Stimulated activated memory B cell treated with anti-CD40 and anti-IgM and Interleukin-4, amounts not matched to agents 10 μg/mL and 1 μg/mL and 100 μg/mL, for 72 hours (primary cell): ENCODE data around the gene DAB1.
"Not testable (repeated sequence)": the region's sequence is repeated elsewhere in the genome, so short reads cannot be mapped to it uniquely, and the experiment has no call there.

Experiments used
- ATAC-seq: fragments of 150-1000 bp; cut with Tn5 transposase; 2 replicates; pipeline ENCODE4 v1.10.0; 2021
- H3K27ac Mint-ChIP-seq: one replicate; pipeline ENCODE4 v1.8.0; 2022; ENCODE audit warnings: mild to moderate bottlenecking, mixed read lengths
- H3K27me3 Mint-ChIP-seq: one replicate; pipeline ENCODE4 v1.8.0; 2022; ENCODE audit warnings: mixed read lengths
- H3K36me3 Mint-ChIP-seq: one replicate; pipeline ENCODE4 v1.8.0; 2022; ENCODE audit warnings: mixed read lengths
- H3K4me1 Mint-ChIP-seq: one replicate; pipeline ENCODE4 v1.8.0; 2022; ENCODE audit warnings: mixed read lengths
- H3K4me3 Mint-ChIP-seq: one replicate; pipeline ENCODE4 v1.8.0; 2022; ENCODE audit warnings: mild to moderate bottlenecking, moderate library complexity, mixed read lengths
- H3K9me3 Mint-ChIP-seq: one replicate; pipeline ENCODE4 v1.8.0; 2022; ENCODE audit warnings: mixed read lengths

The DAB1 gene

DNA sequence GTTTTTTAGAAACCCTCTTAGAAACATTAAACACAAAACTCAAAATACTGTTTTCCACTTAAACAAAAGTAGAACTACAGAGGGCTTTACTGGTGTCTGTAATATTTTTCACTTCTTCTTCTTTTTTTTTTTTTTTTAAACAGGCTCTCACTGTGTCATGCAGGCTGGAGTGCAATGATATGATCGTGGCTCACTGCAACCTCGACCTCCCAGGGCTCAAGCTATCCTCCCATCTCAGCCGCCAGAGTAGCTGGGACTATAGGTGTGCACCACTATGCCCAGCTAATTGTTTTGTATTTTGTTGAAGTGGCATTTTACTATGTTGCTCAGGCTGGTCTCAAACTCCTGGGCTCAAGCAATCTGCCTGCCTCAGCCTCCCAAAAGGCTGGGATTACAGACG, 194.8 kb downstream of the DAB1 start:
- ATAC-seq, result no peak
- Mint-ChIP-seq H3K9me3 (no peaks in the 10 kb centered on the region), H3K27me3 (no peaks in the 10 kb centered on the region), H3K4me1 (no peaks in the 10 kb centered on the region), H3K36me3 (no peaks in the 10 kb centered on the region), H3K27ac (no peak overlapping the region), H3K4me3 (no peak overlapping the region)

- Mint-ChIP-seq H3K27ac (no peak overlapping the region), H3K27me3 (no peaks in the 10 kb centered on the region), H3K9me3 (no peaks in the 10 kb centered on the region), H3K36me3 (no peaks in the 10 kb centered on the region), H3K4me1 (no peaks in the 10 kb centered on the region), H3K4me3 (no peak overlapping the region)
- no peak for ATAC-seq
These were observed 201.1 kb downstream of the DAB1 start for GRCh38 chr1:57222801-57223200.

GRCh38 chr1:57222307-57222706, 201.6 kb downstream of the DAB1 start:
- ATAC-seq, result no peak
- Mint-ChIP-seq H3K9me3 (no peaks in the 10 kb centered on the region), H3K4me3 (no peak overlapping the region), H3K27ac (no peak overlapping the region), H3K36me3 (no peaks in the 10 kb centered on the region), H3K27me3 (no peaks in the 10 kb centered on the region), H3K4me1 (no peaks in the 10 kb centered on the region)

DNA sequence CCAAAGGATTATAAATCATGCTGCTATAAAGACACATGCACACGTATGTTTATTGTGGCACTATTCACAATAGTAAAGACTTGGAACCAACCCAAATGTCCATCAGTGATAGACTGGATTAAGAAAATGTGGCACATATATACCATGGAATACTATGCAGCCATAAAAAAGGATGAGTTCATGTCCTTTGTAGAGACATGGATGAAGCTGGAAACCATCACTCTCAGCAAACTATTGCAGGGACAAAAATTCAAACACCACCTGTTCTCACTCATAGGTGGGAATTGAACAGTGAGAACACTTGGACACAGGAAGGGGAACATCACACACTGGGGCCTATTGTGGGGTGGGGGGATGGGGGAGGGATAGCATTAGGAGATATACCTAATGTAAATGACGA, 203.0 kb downstream of the DAB1 start:
- not testable (repeated sequence) for H3K27ac Mint-ChIP-seq, H3K27me3 Mint-ChIP-seq, H3K9me3 Mint-ChIP-seq, ATAC-seq, H3K4me1 Mint-ChIP-seq, H3K36me3 Mint-ChIP-seq, H3K4me3 Mint-ChIP-seq

- Mint-ChIP-seq H3K27me3 (no peaks in the 10 kb centered on the region), H3K27ac (no peak overlapping the region), H3K4me1 (no peaks in the 10 kb centered on the region), H3K4me3 (no peak overlapping the region), H3K36me3 (no peaks in the 10 kb centered on the region), H3K9me3 (no peaks in the 10 kb centered on the region)
- ATAC-seq, result no peak
These were observed 205.3 kb downstream of the DAB1 start for GRCh38 chr1:57218487-57219079.

DNA sequence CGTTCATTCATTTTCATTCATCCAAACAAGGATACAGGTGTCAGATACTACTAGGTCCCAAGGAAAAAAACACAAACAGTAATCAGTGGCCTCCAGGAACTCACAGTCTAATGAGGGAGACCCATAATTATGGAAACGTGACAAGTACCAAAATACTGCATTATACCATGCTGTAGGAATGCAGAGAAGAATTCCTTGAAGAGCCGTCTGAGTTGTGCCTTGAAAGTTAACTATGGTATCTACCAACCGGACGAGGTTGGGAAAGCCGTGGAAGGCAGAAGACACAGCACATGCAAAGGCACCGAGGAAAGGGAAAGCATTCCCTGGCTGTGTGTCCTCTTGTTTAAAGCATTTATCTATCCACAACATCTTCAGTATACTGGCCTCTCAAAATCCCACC, 206.0 kb downstream of the DAB1 start:
- no peak overlapping the region for H3K27ac Mint-ChIP-seq
- no peaks in the 10 kb centered on the region for H3K36me3 Mint-ChIP-seq
- ATAC-seq, result no peak
- H3K4me3 Mint-ChIP-seq, result no peak overlapping the region
- H3K9me3 Mint-ChIP-seq, result no peaks in the 10 kb centered on the region
- H3K27me3 Mint-ChIP-seq, result no peaks in the 10 kb centered on the region
- no peaks in the 10 kb centered on the region for H3K4me1 Mint-ChIP-seq

DNA sequence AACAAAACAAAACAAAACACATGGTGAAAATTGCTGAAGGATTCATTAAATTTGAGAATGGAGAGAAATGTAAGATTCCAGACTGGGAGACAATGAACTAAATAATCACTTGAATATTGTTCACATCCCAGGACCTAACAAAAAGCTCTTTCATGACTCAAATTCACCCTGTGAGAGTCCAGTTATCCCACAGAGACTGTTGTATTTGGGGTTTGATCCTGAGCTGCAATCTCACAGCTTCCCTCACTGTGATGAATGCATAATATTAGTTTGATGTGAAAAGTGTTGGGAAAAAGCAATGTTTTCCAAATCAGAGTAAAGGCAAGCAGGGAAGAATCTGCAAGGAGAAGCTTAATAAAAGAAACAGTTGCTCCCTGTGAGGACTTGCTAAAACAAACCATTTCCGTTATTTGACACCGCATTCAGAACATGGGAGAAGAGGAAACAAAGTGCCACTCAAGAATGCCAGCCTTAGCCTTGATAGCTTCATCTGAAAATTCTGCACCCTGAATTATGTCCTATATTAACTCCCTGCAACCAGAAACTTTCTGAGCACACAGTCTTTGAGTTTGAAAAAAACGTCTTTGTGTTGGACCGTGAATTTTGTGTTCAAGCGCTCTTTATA, 208.8 kb downstream of the DAB1 start:
- no peak overlapping the region for H3K27ac Mint-ChIP-seq
- H3K36me3 Mint-ChIP-seq, result no peaks in the 10 kb centered on the region
- H3K4me3 Mint-ChIP-seq, result no peak overlapping the region
- no peaks in the 10 kb centered on the region for H3K27me3 Mint-ChIP-seq
- no peaks in the 10 kb centered on the region for H3K9me3 Mint-ChIP-seq
- H3K4me1 Mint-ChIP-seq, result no peaks in the 10 kb centered on the region
- no peak for ATAC-seq

DNA sequence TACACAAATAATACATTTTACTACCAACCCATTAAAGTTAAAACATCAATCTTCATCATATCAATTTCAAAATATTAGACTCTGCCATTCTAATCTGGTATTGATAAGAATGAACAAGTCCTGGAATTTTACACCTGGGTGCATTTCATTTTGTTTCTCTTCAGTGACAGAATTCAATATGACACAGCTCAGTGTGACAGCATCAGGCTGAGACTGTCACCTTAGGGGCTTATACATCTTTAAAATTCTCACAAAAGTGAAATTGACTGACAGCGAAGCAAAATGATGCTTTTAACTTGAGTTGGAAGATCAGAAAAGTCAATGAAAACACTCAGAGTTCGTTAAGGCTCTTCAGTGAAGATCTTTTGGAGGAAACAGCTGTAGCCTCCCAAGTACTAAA, 213.0 kb downstream of the DAB1 start:
- H3K27ac Mint-ChIP-seq, result no peak overlapping the region
- no peaks in the 10 kb centered on the region for H3K9me3 Mint-ChIP-seq
- no peaks in the 10 kb centered on the region for H3K36me3 Mint-ChIP-seq
- no peak for ATAC-seq
- H3K27me3 Mint-ChIP-seq, result no peaks in the 10 kb centered on the region
- no peak overlapping the region for H3K4me3 Mint-ChIP-seq
- H3K4me1 Mint-ChIP-seq, result no peaks in the 10 kb centered on the region

- H3K27me3 Mint-ChIP-seq, result no peaks in the 10 kb centered on the region
- ATAC-seq, result no peak
- no peaks in the 10 kb centered on the region for H3K36me3 Mint-ChIP-seq
- H3K4me1 Mint-ChIP-seq, result no peaks in the 10 kb centered on the region
- no peaks in the 10 kb centered on the region for H3K9me3 Mint-ChIP-seq
- no peak overlapping the region for H3K27ac Mint-ChIP-seq
- H3K4me3 Mint-ChIP-seq, result no peak overlapping the region
These were observed 214.4 kb downstream of the DAB1 start for GRCh38 chr1:57209495-57209894.

DNA sequence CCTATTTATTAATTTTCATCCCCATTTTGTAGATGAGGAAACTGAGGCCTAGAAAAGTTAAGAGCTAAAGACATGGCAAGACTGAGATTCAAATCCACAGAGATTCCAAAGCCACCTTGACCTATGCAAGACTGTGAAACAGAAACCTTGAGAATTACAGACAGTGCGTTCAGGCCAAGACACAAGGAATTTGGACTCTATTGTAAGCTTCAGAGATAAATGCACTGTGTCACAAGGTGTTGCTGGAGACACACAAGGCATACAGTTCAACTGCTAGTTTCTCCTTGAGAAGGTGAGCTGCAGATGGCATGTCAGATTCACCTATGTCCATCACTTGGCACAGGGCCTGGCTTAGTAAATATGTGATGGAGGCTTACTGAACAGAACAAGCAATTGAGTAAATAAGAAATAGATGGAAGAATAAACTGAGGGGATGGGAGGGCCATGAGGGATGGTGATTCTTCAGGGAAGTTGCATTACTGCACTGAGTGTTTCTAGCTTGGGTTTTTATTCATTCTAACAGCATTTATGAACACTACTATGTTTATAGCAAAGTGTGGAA, 215.0 kb downstream of the DAB1 start:
- H3K27me3 Mint-ChIP-seq, result no peaks in the 10 kb centered on the region
- no peak overlapping the region for H3K27ac Mint-ChIP-seq
- H3K36me3 Mint-ChIP-seq, result no peaks in the 10 kb centered on the region
- no peaks in the 10 kb centered on the region for H3K9me3 Mint-ChIP-seq
- no peaks in the 10 kb centered on the region for H3K4me1 Mint-ChIP-seq
- no peak for ATAC-seq
- no peak overlapping the region for H3K4me3 Mint-ChIP-seq

- Mint-ChIP-seq H3K9me3 (no peaks in the 10 kb centered on the region), H3K27me3 (peaks cover 8% of the 10 kb centered on the region), H3K4me1 (no peaks in the 10 kb centered on the region), H3K36me3 (no peaks in the 10 kb centered on the region), H3K27ac (no peak overlapping the region), H3K4me3 (no peak overlapping the region)
- no peak for ATAC-seq
These were observed 217.8 kb downstream of the DAB1 start for GRCh38 chr1:57206038-57206437.

- Mint-ChIP-seq H3K27ac (no peak overlapping the region), H3K4me1 (no peaks in the 10 kb centered on the region), H3K27me3 (peaks cover 8% of the 10 kb centered on the region), H3K36me3 (no peaks in the 10 kb centered on the region), H3K9me3 (no peaks in the 10 kb centered on the region), H3K4me3 (no peak overlapping the region)
- no peak for ATAC-seq
These were observed 218.7 kb downstream of the DAB1 start for GRCh38 chr1:57204942-57205787.

GRCh38 chr1:57204091-57204490, 219.8 kb downstream of the DAB1 start:
- H3K27ac Mint-ChIP-seq, result no peak overlapping the region
- no peaks in the 10 kb centered on the region for H3K9me3 Mint-ChIP-seq
- H3K36me3 Mint-ChIP-seq, result no peaks in the 10 kb centered on the region
- ATAC-seq, result no peak
- H3K4me3 Mint-ChIP-seq, result no peak overlapping the region
- peaks cover 8% of the 10 kb centered on the region for H3K27me3 Mint-ChIP-seq
- H3K4me1 Mint-ChIP-seq, result no peaks in the 10 kb centered on the region

DNA sequence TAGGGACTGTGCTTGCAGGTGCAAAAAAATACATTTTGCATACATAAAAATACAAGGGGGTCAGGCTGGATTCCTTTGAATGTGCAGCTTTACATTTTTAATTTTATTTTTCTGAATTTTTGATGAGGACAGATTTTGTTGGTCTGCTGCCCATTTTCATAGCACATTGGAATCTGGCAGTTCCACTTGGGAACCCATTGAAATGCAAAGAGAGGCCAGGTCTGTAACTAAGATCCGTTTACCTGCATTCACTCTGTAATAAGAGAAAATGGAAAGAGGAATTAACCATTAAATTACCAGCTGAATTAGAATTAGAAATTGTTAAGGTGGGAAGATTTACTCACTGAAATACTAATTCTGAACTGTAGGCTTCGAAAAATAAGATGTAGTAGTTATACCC, 221.6 kb downstream of the DAB1 start:
- no peaks in the 10 kb centered on the region for H3K4me1 Mint-ChIP-seq
- ATAC-seq, result no peak
- no peaks in the 10 kb centered on the region for H3K9me3 Mint-ChIP-seq
- no peak overlapping the region for H3K4me3 Mint-ChIP-seq
- no peaks in the 10 kb centered on the region for H3K36me3 Mint-ChIP-seq
- peaks cover 8% of the 10 kb centered on the region for H3K27me3 Mint-ChIP-seq
- no peak overlapping the region for H3K27ac Mint-ChIP-seq

DNA sequence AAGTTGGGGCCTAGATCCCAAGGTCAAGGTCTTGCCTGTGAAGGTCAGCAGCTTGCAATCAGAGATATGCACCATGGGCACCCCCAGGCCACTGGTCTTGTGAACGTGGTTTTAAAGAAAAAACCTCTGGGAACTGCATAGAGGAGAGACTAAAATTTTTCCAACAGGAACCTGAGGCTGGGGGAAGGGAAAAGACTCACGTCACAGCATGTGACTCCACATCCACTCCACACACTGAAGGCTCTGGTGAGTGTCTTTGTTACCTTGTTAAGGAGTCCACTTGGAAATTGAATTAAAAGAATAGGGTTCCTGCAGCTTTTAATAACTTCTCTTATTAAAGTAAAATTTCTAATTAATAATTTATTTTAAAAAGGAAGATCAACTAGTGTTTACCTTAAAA, 224.9 kb downstream of the DAB1 start:
- Mint-ChIP-seq H3K4me3 (no peak overlapping the region), H3K4me1 (no peaks in the 10 kb centered on the region), H3K36me3 (no peaks in the 10 kb centered on the region), H3K27me3 (peaks cover 8% of the 10 kb centered on the region), H3K27ac (no peak overlapping the region), H3K9me3 (no peaks in the 10 kb centered on the region)
- no peak for ATAC-seq
